AG09319 (cell line): ENCODE results near the gene TRHDE.

Experiments used
- DNase-seq: peaks from one replicate; pipeline ENCODE4 v3.0.0-alpha.2; 2010; ENCODE audit warnings: low read depth; ENCODE audit errors: extremely low read depth
- CTCF ChIP-seq: IDR thresholded peaks from 2 replicates; pipeline ENCODE4 v1.5.1; 2011; ENCODE audit warnings: low read depth, mild to moderate bottlenecking, inconsistent platforms, low read length, moderate library complexity

TRHDE gene

GRCh38 chr12:72444125-72444524 is 172.0 kb downstream of the TRHDE start:
- no peak for DNase-seq
- TF ChIP-seq CTCF = no peak

GRCh38 chr12:72444566-72444965 is 172.4 kb downstream of the TRHDE start:
- DNase-seq = no peak
- TF ChIP-seq CTCF = no peak

GRCh38 chr12:72448089-72448488 is 175.9 kb downstream of the TRHDE start:
- DNase-seq = peak; percentile 1
- TF ChIP-seq CTCF = no peak

GRCh38 chr12:72448805-72449204 is 176.6 kb downstream of the TRHDE start:
- no peak for TF ChIP-seq CTCF
- no peak for DNase-seq

GRCh38 chr12:72453066-72453465 is 180.9 kb downstream of the TRHDE start:
- no peak for DNase-seq
- TF ChIP-seq CTCF = no peak

GRCh38 chr12:72453550-72453949 is 181.4 kb downstream of the TRHDE start:
- no peak for TF ChIP-seq CTCF
- no peak for DNase-seq

- TF ChIP-seq CTCF = no peak
- no peak for DNase-seq
Observed at GRCh38 chr12:72464471-72464870, 192.3 kb downstream of the TRHDE start.

GRCh38 chr12:72465155-72465554 is 193.0 kb downstream of the TRHDE start:
- DNase-seq = no peak
- TF ChIP-seq CTCF = no peak
